BJ (cell line): Measurements from ENCODE around the gene C5. TPM values are rescaled to one million over a fixed set of nuclear protein-coding genes. Genes with fewer than 3 reads are reported as not detected.
"Not testable (repeated sequence)": the region's sequence is repeated elsewhere in the genome, so short reads cannot be mapped to it uniquely, and the experiment has no call there.

Experiments
- CTCF ChIA-PET: fragments of 350-600 bp; formaldehyde crosslinking; extraction: SDS; loops from one replicate; lab custom pipeline; 2021; ENCODE audit warnings: antibody characterized with exemption, inconsistent platforms; lab: Yijun Ruan, JAX
- POLR2A ChIA-PET: fragments of 300-600 bp; sonication (Branson Sonifier 250); formaldehyde crosslinking; extraction: SDS; loops from one replicate; lab custom pipeline; 2021; ENCODE audit warnings: antibody characterized with exemption; lab: Charles Lee
- DNase-seq: peaks from one replicate; pipeline ENCODE4 v3.0.0-alpha.2; 2011; ENCODE audit warnings: low read depth
- H3K27me3 ChIP-seq: 2 replicates; pipeline ENCODE4 v1.6.0; 2011; ENCODE audit warnings: low read length; ENCODE audit not compliant: control insufficient read depth, insufficient read depth
- H3K36me3 ChIP-seq: 2 replicates; pipeline ENCODE4 v1.5.1; 2011; ENCODE audit warnings: low read length; ENCODE audit not compliant: control insufficient read depth, insufficient read depth
- H3K4me3 ChIP-seq: 2 replicates; pipeline ENCODE4 v1.5.1; 2011; ENCODE audit warnings: low read depth, mild to moderate bottlenecking, control low read depth, low read length
- polyA minus RNA-seq: library from RNA; depleted of rRNA, polyadenylated mRNA; stranded (reverse); fragments of >200 nt; gene quantifications from 2 replicates; pipeline ENCODE4 v1.2.3, GENCODE V29; 2011; rRNA and poly(A)+ RNA removed
- polyA plus RNA-seq: library from polyadenylated mRNA; depleted of rRNA; stranded (reverse); fragments of >200 nt; gene quantifications from 2 replicates; pipeline ENCODE4 v1.2.3, GENCODE V29; 2011; rRNA removed
- TF ChIP-seq, protein P1 (sequence below): IDR thresholded peaks from 2 replicates; pipeline ENCODE4 v1.5.1; 2011; ENCODE audit warnings: low read depth, mild to moderate bottlenecking, control low read depth, inconsistent platforms, low read length, moderate library complexity; ENCODE audit not compliant: insufficient read depth

The C5 gene
- polyA plus RNA-seq (1.4 and 2.7 TPM in 2 replicates), polyA minus RNA-seq (1.0 and 1.3 TPM in 2 replicates)

DNA sequence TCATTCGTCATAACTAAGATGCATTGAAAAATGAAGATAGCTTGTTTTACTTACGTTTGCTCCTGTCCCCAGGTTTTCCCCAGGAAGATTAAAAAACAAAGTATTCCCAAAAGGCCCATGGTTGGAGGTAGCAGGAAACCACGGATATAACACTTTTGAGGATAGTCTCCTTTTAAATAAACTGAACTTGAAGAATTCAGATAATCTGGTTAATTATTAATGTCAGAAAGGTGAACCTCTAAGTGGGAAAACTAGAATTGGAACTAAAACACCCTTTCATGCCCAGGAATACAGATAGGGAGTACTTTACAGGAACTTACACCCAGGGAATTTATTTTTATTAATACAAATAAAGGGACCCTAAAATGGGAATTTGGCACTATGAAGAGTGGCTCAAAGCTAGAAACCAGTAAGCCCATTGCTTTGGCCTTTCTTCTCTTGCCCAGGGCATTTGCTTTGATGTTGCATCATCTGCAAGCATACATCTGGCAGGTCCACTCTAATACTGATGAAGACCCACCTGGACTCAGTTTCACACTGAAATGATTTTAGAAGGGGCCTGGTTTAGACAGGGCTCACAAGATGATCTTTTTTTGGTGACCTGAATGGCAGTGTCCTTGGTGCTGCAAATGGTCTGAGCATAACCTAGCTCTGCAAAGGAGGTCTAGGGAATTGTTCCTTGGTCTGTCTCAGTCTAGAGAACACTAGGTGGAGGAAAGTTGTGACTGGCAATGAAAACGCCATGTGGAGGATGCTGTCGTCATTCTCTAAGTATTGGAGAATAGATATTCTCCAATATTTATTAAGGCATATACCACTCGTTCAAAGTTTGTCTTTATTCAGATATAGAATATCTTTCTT is at the start of gene C5:
C5 (minus strand) TSS at position 148 of the 861 bp plus-strand sequence; CDS start at position 119, 29 bp downstream.
- no peaks in the 10 kb centered on the region for H3K27me3 ChIP-seq
- TF ChIP-seq, protein P1, sequence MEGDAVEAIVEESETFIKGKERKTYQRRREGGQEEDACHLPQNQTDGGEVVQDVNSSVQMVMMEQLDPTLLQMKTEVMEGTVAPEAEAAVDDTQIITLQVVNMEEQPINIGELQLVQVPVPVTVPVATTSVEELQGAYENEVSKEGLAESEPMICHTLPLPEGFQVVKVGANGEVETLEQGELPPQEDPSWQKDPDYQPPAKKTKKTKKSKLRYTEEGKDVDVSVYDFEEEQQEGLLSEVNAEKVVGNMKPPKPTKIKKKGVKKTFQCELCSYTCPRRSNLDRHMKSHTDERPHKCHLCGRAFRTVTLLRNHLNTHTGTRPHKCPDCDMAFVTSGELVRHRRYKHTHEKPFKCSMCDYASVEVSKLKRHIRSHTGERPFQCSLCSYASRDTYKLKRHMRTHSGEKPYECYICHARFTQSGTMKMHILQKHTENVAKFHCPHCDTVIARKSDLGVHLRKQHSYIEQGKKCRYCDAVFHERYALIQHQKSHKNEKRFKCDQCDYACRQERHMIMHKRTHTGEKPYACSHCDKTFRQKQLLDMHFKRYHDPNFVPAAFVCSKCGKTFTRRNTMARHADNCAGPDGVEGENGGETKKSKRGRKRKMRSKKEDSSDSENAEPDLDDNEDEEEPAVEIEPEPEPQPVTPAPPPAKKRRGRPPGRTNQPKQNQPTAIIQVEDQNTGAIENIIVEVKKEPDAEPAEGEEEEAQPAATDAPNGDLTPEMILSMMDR, result no peak
- no peak within 1 kb of the TSS for H3K4me3 ChIP-seq
- no peaks in the 10 kb centered on the region for H3K36me3 ChIP-seq
- POLR2A ChIA-PET, result no interaction called here
- DNase-seq, result no peak
- CTCF ChIA-PET, result interaction anchor here (0.8 to 6.4 kb wide), 4 partner anchors 9 to 295 kb away, joined by 3 to 34 read pairs (median 6); no protein-coding TSS in a partner anchor

- no peak for DNase-seq
- H3K27me3 ChIP-seq, result no peaks in the 10 kb centered on the region
- no peaks in the 10 kb centered on the region for H3K36me3 ChIP-seq
- no peak overlapping the region for H3K4me3 ChIP-seq
- POLR2A ChIA-PET, result no interaction called here
- CTCF ChIA-PET, result no interaction called here
- TF ChIP-seq, protein P1, result no peak
Measured at GRCh38 chr9:121098567-121099198, 48.6 kb upstream of the C5 start.

- TF ChIP-seq, protein P1, result no peak
- no peak for DNase-seq
- no peak overlapping the region for H3K4me3 ChIP-seq
- no peaks in the 10 kb centered on the region for H3K36me3 ChIP-seq
- ChIA-PET POLR2A (no interaction called here), CTCF (interaction anchor here (1.6 kb wide), 1 partner anchor 10 kb away, joined by 3 read pairs; no protein-coding TSS in a partner anchor)
- no peaks in the 10 kb centered on the region for H3K27me3 ChIP-seq
Measured at GRCh38 chr9:121095057-121095456, 45.0 kb upstream of the C5 start.

GRCh38 chr9:121090743-121091142 is 40.7 kb upstream of the C5 start:
- H3K27me3 ChIP-seq, POLR2A ChIA-PET, H3K4me3 ChIP-seq, DNase-seq, H3K36me3 ChIP-seq: not testable (repeated sequence)
- CTCF ChIA-PET, result interaction anchor here (1.2 kb wide), 1 partner anchor 11 kb away, joined by 4 read pairs; no protein-coding TSS in a partner anchor

DNA sequence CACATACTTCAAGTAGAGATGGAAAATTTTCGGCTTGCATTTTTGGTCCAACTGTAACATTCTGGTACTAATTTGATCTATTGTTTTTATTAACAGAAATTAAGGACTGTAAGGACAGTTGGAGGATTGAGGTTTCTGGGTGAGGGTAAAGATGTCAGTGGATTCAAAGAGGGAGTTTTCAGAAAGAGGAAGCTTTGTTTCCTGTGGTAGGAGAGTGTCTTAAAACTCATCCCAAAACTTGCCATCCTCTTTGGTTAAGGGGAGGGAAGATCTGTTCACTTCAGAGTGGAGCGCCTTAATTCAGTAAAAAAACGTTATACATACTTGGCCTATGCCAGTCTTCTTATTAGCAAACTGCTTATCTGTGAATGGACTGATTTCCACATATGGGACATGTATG is 38.5 kb upstream of the C5 start:
- Histone ChIP-seq H3K36me3 (no peaks in the 10 kb centered on the region), H3K27me3 (no peaks in the 10 kb centered on the region), H3K4me3 (no peak overlapping the region)
- TF ChIP-seq, protein P1, result no peak
- CTCF ChIA-PET, result no interaction called here
- POLR2A ChIA-PET, result no interaction called here
- DNase-seq, result no peak
